ENCODE data around the gene PRSS1.
"Not testable (repeated sequence)": the region's sequence is repeated elsewhere in the genome, so short reads cannot be mapped to it uniquely, and the experiment has no call there.

PRSS1 gene

GRCh38 chr7:142773937-142774744, 24.9 kb downstream of the PRSS1 start:
- DNase-seq (ENCODE audit: low spot score): no peak

GRCh38 chr7:142774826-142775225, 25.6 kb downstream of the PRSS1 start:
- no peak for DNase-seq (ENCODE audit: low spot score)

DNA sequence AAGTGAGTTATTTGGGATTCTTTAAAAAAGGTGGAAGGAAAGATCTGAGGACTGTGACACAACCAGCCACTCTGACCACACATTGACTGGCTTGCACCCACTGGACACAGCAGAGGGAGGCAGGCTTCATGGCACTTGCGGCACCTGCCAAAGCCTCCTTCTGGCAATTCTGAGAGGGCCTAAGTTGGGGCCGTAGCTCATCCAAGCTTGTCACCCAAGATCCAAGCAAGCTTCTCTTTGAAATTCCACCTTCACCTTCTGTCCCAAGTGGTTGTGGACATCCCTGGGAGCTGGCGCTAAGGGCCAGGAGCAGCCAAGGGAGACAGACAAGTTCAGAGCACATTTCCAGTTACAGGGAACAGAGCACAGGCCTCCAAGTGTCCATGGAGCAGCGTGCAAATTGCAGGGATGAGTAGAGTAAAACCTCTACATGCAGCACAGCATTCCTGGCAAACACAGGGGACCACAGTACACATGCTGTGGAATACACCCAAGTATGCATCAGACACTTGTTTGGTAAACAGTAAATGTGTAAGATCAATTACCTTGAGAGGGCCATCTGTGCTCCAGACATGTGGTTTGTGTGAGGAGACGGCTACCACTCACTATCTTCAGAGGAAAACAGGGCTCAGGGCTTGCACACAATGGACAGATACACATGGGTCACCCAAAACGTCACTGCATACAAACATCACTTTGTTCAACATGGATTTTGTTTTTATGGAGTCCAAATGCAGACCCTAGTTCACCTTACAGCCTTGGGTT, 26.3 kb downstream of the PRSS1 start:
- DNase-seq (ENCODE audit: low spot score): not testable (repeated sequence)

- no peak for DNase-seq (ENCODE audit: low spot score)
These were observed 27.1 kb downstream of the PRSS1 start for GRCh38 chr7:142776206-142776844.

DNA sequence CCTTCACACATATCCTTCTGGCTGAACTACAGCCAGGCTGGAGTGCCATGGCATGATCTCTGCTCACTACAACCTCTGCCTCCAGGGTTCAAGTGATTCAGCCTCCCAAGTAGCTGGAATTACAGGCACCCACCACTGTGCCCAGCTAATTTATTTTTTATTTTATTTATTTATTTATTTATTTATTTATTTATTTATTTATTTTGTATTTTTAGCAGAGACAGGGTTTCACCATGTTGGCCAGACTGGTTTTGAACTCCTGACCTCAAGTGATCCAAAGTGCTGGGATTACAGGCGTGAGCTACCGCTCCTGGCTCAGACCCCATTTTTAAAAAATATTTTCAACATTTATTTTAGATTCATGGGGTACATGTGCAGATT, 27.6 kb downstream of the PRSS1 start:
- DNase-seq (ENCODE audit: low spot score): not testable (repeated sequence)

DNA sequence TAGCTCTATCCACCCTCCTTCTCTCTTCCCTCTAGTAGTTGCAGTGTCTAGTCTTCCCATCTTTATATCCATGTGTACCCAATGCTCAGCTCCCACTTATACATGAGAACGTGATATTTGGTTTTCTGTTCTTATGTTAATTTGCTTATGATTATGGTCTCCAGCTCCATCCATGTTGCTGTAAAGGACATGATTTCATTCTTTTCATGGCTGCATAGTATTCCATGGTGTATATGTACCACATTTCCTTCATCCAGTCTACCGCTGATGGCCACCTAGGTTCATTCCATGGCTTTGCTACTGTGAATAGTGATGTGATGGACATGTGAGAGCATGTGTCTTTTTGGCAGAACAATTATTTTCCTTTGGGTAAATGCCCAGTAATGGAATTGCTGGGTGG, 28.0 kb downstream of the PRSS1 start:
- DNase-seq (ENCODE audit: low spot score): no peak

DNA sequence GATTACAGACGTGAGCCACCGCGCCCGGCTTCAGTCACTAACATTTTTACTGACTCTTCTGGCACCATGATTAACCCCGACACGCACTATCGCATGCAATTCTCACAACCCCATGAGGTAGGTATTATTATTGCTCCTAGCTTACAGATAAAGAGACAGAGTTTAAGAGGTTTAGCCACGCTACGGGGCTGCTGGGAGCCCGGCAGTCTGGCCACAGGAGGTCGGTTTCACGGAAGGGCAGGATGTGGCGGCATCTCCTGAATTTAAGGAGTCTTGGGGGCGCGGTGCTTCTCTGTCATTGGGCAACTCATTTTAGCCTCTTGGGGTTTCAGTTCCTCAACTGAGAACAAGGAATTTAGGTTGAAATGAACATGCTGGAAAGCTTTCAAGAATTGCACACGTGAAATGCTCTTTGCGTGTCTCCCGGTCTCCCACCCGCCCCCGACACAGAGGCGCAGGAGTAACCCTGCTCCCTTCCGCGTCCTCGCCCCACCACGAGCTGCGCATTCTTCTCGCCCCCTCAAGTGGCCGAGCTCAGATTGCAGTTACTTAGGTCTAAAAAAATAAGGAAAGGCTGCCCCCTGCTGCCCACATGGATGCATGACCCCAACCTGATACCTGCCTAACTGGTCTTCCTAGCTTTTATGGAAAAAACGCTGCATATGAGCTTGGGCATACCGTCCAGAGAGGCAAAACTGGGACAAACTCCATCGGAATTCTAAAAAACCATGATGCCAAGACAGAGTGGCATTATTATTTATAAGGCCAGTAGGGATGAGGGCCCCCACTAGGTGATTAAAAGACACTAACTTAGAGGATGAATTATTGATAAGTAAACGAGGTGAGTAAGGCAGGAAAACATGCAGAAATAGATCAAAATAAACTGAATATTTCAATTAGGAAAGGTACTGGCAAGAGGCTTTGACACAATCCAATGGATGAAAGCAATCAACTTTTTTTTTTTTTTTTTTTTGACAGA, 33.9 kb downstream of the PRSS1 start:
- peak; percentile 86 for DNase-seq (ENCODE audit: low spot score)

DNA sequence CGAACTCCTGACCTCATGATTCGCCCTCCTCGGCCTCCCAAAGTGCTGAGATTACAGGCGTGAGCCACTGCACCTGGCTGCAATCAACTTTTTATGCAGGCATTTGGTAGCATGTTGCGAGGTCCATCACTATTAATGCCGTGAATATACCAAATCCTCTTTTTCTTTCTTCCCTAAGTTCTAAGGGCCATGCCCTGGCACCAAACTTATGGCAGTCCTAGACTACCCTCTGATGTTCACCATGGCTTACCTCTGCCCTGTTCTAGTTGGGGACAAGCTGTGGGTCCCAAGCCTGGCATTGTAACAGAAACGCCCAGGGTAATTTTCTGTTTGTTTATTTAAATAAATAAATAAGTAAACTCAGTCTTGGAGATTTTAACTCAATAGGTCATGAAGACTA, 34.8 kb downstream of the PRSS1 start:
- no peak for DNase-seq (ENCODE audit: low spot score)

DNA sequence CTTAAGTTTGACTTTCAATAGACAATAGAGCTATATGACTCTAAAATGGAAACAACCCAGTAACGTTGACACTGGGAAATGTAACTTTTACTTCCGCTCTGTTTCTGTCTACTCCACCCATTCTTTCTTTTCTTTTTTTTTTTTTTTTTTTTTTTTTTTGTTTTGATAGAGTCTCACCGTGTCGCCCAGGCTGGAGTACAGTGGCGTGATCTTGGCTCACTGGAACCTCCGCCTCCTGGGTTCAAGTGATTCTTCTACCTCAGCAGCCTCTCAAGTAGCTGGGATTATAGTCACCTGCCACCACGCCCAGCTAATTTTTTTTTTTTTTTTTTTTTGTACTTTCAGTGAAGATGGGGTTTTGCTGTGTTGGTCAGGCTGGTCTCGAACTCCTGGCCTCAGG, 35.4 kb downstream of the PRSS1 start:
- DNase-seq (ENCODE audit: low spot score): no peak

DNA sequence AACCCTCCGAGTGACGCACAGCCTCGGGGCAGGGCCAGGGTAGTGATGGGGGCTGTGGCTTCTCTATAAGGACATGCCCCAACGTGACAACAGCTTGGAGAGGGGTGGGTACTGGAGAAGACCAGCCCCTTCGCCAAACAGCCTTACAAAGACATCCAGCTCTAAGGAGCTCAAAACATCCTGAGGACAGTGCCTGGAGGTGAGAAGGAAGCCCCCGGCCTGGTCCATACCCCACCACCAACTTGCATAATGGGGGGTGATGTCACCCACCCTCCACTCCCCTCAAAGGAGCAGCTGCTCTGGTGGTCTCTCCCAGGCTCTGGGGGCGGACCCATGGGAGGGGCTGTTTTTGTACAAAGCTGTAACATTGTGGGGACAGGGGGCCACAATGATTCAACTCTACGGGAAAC, 36.6 kb downstream of the PRSS1 start:
- DNase-seq (ENCODE audit: low spot score): no peak

- no peak for DNase-seq (ENCODE audit: low spot score)
These were observed 37.9 kb downstream of the PRSS1 start for GRCh38 chr7:142787034-142787768.

- no peak for DNase-seq (ENCODE audit: low spot score)
These were observed 38.5 kb downstream of the PRSS1 start for GRCh38 chr7:142787783-142788182.

- no peak for DNase-seq (ENCODE audit: low spot score)
These were observed 39.3 kb downstream of the PRSS1 start for GRCh38 chr7:142788303-142789289.

GRCh38 chr7:142789441-142789840, 40.2 kb downstream of the PRSS1 start:
- no peak for DNase-seq (ENCODE audit: low spot score)

GRCh38 chr7:142790056-142790455, 40.8 kb downstream of the PRSS1 start:
- DNase-seq (ENCODE audit: low spot score): no peak

GRCh38 chr7:142790555-142790954, 41.3 kb downstream of the PRSS1 start:
- no peak for DNase-seq (ENCODE audit: low spot score)

DNA sequence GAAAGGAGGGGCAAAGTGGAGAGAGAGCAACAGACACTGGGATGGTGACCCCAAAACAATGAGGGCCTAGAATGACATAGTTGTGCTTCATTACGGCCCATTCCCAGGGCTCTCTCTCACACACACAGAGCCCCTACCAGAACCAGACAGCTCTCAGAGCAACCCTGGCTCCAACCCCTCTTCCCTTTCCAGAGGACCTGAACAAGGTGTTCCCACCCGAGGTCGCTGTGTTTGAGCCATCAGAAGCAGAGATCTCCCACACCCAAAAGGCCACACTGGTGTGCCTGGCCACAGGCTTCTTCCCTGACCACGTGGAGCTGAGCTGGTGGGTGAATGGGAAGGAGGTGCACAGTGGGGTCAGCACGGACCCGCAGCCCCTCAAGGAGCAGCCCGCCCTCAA, 42.2 kb downstream of the PRSS1 start:
- DNase-seq (ENCODE audit: low spot score): no peak

GRCh38 chr7:142792129-142792528, 42.9 kb downstream of the PRSS1 start:
- DNase-seq (ENCODE audit: low spot score): no peak

GRCh38 chr7:142792593-142792992, 43.3 kb downstream of the PRSS1 start:
- DNase-seq (ENCODE audit: low spot score): no peak

- DNase-seq (ENCODE audit: low spot score): no peak
These were observed 43.9 kb downstream of the PRSS1 start for GRCh38 chr7:142793156-142793555.
